GM19023 (cell line): Measurements from ENCODE around the gene TMEM158.

ENCODE experiments used
- ATAC-seq: cut with Tn5 transposase; IDR thresholded peaks from one replicate; pipeline ENCODE4 v1.9.1; 2021; ENCODE audit warnings: mild to moderate bottlenecking, moderate library complexity; ENCODE audit not compliant: unreplicated experiment

The TMEM158 gene

GRCh38 chr3:45226206-45226915 lies at the start of gene TMEM158:
Gene TMEM158 (minus strand): TSS chr3:45226287. CDS start chr3:45226027, 260 bp downstream.
- peak; percentile 75 for ATAC-seq

DNA sequence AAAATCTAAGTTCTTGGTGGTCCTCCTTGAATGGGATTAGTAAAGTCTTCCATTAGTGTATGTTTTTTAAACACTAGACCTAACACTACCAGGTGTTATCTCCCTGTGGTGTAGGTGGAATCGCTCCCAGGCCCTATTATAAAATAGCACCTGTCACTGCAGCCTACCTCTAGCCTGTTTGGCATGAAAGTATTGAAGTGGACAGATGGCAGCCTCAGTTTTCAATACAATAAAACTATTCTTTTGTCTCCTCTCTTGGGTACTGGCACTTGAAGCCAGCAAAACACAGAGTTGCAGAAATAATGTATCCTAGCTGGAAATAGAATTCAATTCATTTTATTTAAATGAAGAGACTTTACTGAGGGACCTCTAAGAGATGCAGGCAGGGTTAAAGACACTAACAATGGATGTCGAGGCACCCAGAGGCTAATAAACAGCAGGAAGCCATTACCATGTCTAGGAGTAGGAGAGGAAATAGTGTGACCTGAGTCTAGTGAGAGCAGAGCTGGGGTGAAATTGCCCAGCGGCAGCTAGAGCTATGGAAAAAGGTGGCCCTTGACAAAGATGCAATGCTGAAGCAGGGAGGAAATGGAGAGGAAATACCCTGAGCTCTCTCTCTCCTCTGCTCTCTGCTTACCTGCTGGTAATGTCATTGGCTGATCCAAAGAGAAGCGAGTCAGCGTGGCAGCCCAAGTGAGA lies 49.1 kb upstream of the TMEM158 start:
- ATAC-seq = no peak

DNA sequence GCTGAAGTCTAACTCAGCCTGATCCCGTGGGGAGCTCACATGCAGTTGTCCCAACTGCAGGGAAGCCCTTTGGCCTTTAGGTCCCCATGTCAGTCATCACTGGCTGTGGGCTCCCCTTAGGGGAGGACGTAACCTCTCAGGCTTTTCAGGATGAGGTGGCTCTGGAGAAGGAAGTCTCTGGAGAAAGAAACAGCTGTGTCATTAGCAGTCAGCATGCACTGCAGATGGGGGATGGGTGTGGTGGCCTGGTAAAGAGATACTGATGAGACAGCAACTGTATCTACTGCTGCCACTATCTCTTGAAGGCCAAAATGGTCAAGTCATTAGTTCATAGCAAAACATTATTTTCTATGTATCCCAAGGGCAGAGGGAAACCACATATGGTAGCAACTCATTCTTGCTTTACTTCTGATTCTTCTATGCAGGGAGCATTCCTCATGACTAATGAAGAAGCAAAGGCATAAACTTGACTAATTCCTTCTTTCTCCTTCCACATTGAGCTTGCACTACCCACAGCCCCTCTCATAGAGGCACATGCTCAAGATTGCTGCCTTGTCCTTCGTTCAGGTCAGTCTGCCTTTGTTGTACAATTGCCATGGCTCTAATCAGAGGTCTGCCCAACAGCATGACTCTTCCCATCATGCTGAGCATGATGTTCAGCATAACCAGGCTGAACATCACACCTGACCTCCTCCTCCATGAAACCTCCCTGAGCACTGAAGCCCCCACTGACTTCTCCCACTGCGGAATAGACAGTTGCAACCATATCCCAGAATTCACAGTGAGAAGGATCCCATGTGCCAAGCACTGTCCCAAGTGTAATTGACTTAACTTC lies 47.8 kb upstream of the TMEM158 start:
- no peak for ATAC-seq

DNA sequence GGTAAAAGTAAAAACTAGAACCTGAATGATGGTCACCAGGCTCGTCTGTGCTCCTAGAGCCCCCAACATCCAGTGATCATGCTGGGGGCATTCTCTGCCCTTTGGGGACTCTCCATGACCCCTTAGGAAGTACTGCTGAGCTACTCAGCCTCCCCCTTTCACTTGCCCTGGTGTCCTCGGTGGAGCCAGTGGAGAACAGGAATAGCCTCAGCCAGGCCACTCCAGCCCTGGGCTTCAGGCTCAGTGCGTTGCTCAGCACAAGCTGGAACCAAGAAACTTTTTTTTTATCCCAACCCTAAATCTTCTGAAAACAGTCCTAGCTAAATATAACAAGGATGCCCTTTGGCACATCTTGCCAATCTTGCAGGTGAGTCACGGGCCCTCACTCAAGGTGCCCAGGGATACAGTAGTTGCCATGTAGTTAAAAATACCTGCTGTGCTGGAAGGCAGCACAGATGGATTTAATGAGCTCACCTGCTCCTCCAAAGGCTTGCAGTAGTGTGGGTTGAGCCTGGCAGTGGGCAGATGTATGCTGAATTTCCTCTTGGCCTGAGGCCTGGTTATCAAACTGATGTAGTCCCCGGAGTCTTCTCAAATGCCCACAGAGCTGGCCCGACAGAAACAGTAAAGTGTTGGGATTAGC lies 46.9 kb upstream of the TMEM158 start:
- ATAC-seq = no peak

GRCh38 chr3:45272032-45272810 lies 46.1 kb upstream of the TMEM158 start:
- no peak for ATAC-seq

- ATAC-seq = no peak
Measured at GRCh38 chr3:45269952-45270351, 43.9 kb upstream of the TMEM158 start.

- ATAC-seq = no peak
Measured at GRCh38 chr3:45267097-45267496, 41.0 kb upstream of the TMEM158 start.

DNA sequence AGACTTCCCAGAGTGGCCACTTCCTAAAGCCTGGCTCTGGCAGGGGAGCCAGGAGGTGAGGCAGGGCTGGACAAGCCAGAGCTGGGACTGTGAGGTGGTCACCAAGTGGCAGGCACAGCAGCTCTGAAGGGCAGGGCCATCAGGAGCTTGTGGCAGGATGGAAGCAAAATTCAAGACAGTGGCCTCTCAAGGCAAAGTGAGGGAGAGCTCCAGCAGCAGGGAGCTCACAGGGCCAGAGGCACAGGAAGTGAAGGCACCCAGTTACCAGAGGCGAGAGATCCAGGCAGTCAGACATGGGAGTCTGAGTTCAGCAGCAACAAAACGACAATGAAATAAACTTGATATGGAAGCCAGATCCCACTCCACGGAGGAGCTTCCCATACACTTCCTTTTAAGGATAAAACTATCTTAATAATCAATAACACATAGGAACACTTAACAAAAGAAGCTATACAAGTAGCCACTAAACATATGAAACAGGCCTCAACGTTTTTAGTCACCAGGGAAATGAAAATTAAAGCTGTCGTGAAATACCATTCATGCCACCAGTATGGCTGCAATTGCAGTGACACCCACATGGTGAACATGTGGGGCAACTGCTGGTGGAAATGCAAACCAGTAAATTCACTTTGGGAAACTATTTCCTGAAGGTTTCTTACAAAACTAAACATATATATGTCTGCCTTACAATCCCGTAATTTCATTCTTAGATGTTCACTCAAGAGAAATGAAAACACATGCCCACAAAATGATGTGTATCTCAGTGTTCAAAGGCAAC lies 35.4 kb upstream of the TMEM158 start:
- no peak for ATAC-seq

- ATAC-seq = no peak
Measured at GRCh38 chr3:45259133-45259532, 33.0 kb upstream of the TMEM158 start.

DNA sequence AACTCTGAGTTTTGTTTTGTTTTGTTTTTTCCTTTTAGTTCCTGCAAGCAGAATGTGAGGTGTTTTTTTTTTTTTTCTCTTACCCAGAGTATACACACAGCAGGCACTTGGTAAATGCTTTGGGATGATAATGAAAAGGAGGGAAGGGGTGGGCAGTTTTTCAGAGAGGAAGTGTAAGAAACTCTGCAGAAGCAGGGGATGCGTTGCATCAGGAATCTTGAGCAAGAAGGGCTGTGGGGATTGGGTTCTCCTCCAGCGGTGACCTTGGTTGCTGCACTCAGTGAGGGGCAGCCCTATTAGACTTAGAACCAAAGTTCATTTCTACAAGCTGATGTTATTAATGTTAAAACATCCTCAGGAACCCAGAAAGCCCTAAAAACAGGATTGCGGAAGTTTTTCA lies 32.2 kb upstream of the TMEM158 start:
- no peak for ATAC-seq

DNA sequence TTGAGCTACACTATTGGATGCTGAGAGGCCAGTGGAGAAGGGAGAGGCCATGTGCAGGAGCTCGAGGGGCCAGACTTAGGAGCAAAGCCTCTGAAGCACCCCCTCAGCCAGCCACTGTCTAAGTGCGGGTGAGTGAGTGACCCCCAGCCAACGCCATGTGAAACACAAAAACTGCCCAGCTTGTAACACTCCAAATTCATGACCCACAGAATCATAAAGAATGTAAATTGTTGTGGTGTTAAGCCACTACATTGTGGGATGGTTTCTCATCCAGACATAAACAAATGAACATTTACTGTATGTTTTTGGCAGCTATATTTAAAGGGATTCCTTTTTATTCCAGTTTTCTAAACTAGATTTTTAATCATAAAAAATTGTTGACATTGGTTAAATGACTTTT lies 27.2 kb upstream of the TMEM158 start:
- no peak for ATAC-seq

DNA sequence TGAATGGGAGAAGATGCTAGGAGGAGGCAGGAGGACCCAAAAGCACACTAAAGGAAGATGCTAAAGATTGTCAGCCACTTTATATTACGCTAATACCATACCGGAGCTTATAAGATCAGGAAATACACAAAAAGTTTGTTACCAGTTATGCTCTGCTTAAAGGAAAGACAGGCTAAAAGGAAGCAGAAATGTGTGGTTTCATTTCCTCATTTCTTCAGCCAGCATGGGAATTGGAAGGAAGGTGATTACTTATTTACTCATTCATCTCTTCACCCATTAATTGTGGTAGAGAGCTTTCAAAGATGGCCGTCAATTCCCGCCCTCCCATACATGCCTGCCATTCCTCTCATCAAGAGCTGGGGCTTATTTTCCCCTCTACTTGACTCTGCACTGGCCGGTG lies 26.7 kb upstream of the TMEM158 start:
- no peak for ATAC-seq

- ATAC-seq = no peak
Measured at GRCh38 chr3:45249391-45249790, 23.3 kb upstream of the TMEM158 start.

DNA sequence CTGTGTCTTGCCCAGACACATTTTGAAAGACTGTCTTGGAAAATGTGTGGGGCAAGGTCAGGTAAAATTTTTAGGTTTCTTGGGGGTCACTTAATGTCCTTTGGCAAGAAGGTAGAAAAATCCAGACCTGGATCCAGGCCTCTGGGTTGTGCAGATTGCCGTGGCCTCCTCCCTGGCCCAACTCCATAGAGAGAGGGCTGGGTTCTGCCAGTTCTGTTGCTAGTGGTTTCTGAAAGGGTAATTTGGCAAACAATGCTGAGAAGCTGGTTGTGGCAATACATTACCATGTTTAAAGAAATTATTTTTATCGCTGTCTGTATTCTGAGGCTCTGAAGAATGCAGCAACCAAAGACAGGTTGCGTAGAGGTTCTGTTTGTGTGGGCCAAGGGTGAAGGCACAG lies 20.2 kb upstream of the TMEM158 start:
- ATAC-seq = no peak

DNA sequence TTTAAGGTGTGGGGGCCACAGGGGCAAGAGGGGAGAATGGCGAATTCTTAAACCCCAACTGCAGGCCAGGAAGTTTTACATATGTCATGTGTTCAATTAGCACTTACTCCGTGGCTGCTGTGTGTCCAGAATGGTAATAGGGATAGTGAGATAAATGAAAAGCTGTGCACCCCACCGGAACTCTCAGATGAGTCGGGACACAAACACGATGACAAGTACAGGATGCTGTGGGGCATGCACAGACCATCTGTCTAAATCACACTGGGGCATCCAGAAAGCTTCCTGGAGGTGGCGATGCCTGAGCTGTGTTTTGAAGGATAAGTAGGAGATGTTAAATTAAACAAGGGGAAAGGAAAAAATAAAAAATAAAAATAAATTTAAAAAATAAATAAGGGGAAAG lies 18.3 kb upstream of the TMEM158 start:
- no peak for ATAC-seq

GRCh38 chr3:45241206-45241605 lies 15.1 kb upstream of the TMEM158 start:
- ATAC-seq = no peak

DNA sequence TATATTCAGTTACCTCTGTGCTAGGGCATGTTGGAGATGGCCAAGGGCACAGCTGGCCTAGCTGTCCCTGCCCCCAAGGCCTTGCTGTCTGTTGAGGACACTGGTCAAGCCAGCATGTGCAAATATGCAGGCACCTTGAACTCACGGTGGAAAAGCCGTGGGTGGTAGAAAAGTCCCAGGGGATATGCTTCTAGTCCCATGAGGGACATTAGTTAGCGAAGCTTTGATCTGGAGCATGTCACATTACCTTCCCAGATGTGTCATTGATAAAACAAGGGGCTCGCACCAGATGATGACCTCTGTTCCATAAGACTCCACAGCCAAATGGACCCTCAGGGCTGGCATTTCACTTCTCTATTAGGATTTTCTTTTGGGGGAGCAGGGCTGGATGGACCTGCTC lies 14.2 kb upstream of the TMEM158 start:
- no peak for ATAC-seq

GRCh38 chr3:45239254-45239653 lies 13.2 kb upstream of the TMEM158 start:
- ATAC-seq = no peak

GRCh38 chr3:45236964-45237363 lies 10.9 kb upstream of the TMEM158 start:
- no peak for ATAC-seq

DNA sequence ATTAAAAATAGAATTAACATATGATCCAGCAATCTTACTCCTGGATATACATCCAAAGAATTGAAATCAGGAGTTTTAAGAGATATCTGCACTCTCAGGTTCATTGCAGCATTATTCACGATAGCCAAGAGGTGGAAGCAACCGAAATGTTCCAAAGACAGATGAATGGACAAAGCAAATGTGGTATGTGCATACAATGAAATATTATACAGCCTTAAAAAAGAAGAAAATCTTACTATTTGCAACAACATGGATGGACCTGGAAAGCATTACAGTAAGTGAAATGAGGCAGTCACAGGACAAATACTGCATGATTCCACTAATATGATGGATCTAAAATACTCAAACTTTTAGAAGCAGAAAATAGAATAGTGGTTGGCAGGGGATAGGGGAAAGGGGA lies 9.3 kb upstream of the TMEM158 start:
- no peak for ATAC-seq
